GM12864 (cell line): ENCODE measurements around the gene PPP1R10.
"Not testable (repeated sequence)": the region's sequence is repeated elsewhere in the genome, so short reads cannot be mapped to it uniquely, and the experiment has no call there.

Source experiments
- DNase-seq: peaks from one replicate; pipeline ENCODE4 v3.0.0-alpha.2; 2011; ENCODE audit warnings: low read depth
- H3K4me3 ChIP-seq: 2 replicates; pipeline ENCODE4 v1.5.1; 2011; ENCODE audit warnings: mild to moderate bottlenecking, low read depth, low read length, control low read depth
- TF ChIP-seq, protein P1 (sequence below): IDR thresholded peaks from 2 replicates; pipeline ENCODE4 v1.5.1; 2011; ENCODE audit warnings: low read depth, mild to moderate bottlenecking, moderate library complexity, low read length, control low read depth, inconsistent platforms; ENCODE audit errors: missing control alignments

PPP1R10 gene

GRCh38 chr6:30616811-30617564 is at the start of gene PPP1R10:
Gene PPP1R10 (minus strand): TSS chr6:30617243. CDS start chr6:30609944, 7,299 bp downstream.
- peak within 1 kb of the TSS; percentile 81 for H3K4me3 ChIP-seq
- DNase-seq = peak; percentile 100
- TF ChIP-seq, protein P1, sequence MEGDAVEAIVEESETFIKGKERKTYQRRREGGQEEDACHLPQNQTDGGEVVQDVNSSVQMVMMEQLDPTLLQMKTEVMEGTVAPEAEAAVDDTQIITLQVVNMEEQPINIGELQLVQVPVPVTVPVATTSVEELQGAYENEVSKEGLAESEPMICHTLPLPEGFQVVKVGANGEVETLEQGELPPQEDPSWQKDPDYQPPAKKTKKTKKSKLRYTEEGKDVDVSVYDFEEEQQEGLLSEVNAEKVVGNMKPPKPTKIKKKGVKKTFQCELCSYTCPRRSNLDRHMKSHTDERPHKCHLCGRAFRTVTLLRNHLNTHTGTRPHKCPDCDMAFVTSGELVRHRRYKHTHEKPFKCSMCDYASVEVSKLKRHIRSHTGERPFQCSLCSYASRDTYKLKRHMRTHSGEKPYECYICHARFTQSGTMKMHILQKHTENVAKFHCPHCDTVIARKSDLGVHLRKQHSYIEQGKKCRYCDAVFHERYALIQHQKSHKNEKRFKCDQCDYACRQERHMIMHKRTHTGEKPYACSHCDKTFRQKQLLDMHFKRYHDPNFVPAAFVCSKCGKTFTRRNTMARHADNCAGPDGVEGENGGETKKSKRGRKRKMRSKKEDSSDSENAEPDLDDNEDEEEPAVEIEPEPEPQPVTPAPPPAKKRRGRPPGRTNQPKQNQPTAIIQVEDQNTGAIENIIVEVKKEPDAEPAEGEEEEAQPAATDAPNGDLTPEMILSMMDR = no peak

DNA sequence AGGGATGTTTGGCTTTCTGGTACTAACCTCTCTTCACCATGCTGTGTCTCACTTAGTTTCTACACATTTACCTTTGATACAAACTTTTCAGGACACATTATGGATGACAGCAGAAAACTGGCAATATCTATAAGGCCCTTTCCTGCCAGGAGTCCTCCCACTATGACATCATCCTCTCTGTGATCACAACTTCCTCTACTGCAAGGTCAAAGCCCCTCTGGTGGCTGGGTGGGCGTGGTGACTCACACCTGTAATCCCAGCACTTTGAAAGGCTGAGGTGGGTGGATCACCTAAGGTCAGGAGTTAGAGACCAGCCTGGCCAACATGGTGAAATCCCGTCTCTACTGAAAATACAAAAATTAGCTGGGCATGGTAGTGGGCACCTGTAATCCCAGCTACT is 49.3 kb upstream of the PPP1R10 start:
- DNase-seq, H3K4me3 ChIP-seq: not testable (repeated sequence)

GRCh38 chr6:30664994-30665767 is 48.1 kb upstream of the PPP1R10 start:
- H3K4me3 ChIP-seq = no peak overlapping the region
- TF ChIP-seq, protein P1 = no peak
- no peak for DNase-seq

DNA sequence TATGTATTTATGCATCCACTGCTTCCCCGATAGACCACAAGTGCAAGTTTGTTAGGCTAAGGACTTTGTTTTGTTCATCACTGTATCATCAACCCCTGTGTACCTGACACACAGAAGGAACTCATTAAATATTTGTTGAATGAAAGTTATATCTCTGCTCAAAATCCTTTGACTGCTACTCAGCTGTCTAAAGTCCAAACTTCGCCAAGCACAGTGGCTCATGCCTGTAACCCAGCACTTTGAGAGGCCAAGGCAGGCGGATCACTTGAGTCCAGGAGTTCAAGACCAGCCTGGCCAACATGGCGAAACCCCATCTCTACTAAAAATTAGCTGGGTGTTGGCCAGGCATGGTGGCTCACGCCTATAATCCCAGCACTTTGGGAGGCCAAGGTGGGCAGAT is 40.9 kb upstream of the PPP1R10 start:
- H3K4me3 ChIP-seq, DNase-seq: not testable (repeated sequence)

- H3K4me3 ChIP-seq = no peak overlapping the region
- TF ChIP-seq, protein P1 = no peak
- DNase-seq = no peak
Measured at GRCh38 chr6:30657454-30657853, 40.4 kb upstream of the PPP1R10 start.

GRCh38 chr6:30656513-30656912 is 39.5 kb upstream of the PPP1R10 start:
- TF ChIP-seq, protein P1 = no peak
- H3K4me3 ChIP-seq = no peak overlapping the region
- no peak for DNase-seq

DNA sequence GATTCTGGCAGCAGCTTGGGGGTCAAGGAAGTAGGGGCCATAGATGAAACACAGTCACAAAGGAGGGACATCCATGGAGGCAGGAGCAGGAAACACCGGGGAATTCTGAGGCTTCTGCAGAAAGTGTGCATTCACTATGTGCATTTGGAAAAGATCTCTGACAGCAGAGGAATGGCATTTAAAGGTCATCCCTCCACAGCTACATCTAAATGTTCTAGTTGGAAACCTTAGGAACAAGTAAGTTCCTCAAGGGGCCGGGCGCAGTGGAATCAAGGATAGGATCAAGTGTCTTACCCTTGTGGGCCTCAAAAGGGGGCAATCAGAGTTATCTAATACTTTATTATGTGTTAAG is 38.7 kb upstream of the PPP1R10 start:
- TF ChIP-seq, protein P1 = no peak
- H3K4me3 ChIP-seq = no peak overlapping the region
- no peak for DNase-seq
